Fibroblast of skin of left quadriceps (primary cell): ENCODE data around the gene SKI.
"Not testable (repeated sequence)": the region's sequence is repeated elsewhere in the genome, so short reads cannot be mapped to it uniquely, and the experiment has no call there.

Experiments used
- DNase-seq, 2 experiments: peaks; one replicate each; pipeline ENCODE4 v3.0.0-alpha.2; 2013; ENCODE audit warnings: low read depth in 2 of 2

SKI gene

DNA sequence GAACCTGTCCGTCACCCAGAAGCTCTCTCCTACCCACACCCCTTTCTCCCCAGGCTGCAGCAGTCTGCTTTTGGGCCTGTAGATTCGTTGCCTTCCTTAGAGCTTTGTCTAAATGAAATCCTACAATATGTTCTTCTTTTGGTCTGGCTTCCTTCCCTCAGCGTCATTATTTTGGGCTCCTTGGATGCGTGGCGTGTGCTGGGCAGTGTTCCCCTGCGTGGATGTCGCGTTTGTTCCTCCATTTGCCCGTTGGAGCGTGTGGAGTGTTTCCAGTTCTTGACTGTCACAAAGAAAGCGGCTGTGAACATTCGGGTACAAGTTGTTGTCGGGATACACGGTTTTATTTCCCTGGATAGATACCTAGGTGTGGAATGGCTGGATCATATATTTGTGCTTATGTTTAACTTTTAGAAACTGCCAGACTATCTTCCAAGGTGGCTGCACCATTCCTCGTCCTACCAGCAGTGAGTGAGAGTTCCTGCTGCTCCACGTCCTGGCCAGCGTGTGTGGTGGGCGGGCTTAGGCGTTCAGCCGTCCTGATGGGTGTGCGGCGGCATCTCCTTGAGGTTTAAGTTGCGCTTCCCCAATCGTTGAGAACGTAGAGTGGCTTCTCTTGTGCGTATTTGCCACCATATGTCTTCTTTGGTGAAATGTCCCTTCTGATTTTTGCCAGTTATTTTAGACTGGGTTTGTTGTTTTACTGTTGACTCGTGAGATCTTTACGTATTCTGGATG is 31.7 kb downstream of the SKI start:
- no peak for DNase-seq

- DNase-seq = not testable (repeated sequence)
These were observed 32.4 kb downstream of the SKI start for GRCh38 chr1:2260470-2260869.

DNA sequence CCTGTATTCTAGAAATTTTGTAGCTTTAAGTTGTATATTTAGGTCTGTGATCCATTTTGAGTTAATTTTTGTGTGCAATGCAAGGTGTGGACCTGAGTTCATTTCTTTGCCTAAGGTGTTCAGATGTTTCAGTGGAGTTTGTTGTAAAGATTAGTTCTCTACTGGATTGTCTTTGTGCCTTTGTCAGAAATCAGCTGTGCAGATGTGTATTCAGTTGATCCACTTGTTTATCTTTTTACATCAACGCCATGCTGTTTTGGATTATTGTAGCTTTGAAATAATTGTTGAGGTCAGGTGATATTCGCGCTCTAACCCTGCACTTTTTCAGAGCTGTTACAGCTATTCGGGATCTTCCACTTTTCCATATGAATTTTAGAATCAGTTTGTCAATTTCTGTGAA is 32.8 kb downstream of the SKI start:
- DNase-seq = no peak

DNA sequence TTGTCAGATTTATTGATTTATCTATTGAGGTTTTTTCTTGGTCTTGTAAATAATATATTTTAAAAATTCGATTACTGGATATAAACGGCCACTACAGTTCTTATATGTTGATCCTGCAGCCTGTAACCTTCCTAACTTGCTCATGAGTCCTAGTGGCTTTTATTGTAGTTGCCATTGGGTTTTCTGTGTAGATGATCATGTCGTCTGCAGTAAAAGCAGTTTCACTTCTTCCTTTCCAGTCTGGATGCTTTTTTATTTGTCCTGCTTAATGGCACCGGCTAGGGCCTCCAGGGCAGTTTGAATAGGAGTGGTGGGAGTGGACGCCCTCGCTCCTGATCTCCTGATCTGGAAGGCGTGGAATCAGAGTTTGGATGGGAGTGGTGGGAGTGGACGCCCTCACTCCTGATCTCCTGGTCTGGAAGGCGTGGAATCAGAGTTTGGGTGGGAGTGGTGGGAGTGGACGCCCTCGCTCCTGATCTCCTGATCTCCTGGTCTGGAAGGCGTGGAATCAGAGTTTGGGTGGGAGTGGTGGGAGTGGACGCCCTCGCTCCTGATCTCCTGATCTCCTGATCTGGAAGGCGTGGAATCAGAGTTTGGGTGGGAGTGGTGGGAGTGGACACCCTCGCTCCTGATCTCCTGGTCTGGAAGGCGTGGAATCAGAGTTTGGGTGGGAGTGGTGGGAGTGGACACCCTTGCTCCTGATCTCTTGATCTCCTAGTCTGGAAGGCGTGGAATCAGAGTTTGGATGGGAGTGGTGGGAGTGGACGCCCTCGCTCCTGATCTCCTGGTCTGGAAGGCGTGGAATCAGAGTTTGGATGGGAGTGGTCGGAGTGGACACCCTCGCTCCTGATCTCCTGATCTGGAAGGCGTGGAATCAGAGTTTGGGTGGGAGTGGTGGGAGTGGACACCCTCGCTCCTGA is 33.6 kb downstream of the SKI start:
- DNase-seq = not testable (repeated sequence)

DNA sequence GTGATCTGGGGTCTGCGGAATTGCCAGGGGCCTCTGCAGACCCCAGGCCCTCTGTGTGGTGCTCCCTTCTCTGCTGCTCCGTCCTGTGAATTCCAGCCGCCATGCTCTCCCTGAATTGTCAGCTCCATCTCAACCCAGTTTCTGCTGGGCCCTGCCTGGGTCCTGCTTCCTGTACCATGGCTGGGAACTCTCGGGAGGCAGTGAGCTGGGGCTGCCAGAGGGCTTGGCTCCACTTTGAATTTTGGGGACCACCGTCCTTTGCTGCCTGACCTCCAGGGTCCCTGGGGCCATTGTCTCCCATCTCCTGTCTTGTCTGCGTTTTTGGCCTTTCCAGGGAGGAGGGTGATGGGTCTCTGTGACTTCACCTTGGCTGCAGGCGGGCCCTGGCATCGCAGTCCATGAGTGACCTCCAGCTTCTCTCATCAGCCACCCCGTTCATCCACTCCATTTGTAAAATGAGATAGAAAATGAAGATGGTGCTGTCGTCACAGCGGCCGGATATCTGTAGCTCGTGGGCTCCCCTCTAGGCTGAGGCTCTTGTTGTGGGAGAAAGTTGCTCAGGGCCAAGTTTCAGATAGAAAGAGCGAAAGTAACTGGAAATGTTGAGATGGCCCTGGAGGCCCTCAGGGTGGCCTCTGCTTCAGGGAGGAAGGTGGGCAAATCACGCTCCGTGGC is 38.3 kb downstream of the SKI start:
- DNase-seq = no peak

- DNase-seq = no peak
These were observed 39.1 kb downstream of the SKI start for GRCh38 chr1:2267051-2267830.

- no peak for DNase-seq
These were observed 39.7 kb downstream of the SKI start for GRCh38 chr1:2267862-2268261.

DNA sequence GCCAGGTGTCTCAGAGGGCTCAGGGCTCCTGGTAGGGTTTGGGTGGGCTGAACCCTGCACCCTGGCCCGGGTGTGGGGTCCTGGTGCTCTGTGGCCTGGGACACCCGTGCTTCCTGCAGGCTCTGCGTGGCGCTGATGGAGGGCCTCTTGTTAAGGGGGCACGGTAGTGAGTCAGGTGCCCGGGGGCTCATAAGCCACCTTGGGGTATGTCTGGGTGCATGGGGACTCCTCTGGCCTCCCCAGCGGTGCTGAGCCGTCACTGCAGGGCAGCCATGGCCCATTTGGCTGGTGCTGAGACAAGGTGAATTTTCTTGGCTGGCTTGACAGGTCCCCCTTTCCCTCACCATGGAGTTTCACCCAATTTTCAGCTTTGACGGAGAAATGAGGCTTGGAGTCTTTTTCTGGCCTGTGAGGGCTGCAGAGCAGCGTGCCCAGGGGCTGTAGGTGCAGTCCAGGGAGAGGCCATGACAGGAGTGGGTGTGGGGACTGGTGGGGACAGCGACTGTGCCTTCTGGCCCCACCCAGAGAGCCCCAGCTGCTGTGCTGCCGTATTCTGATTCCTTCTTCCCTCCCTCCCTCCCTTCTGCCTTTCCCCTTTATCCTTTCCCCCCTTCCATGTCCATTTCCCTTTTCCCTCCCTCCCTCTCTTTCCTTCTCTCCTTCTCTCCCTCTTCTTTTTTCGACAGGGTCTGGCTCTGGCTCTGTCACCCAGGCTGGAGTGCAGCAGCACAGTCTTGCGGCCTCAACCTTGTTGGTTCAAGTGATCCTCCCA is 40.4 kb downstream of the SKI start:
- no peak for DNase-seq

- DNase-seq = no peak
These were observed 41.2 kb downstream of the SKI start for GRCh38 chr1:2269193-2269921.

DNA sequence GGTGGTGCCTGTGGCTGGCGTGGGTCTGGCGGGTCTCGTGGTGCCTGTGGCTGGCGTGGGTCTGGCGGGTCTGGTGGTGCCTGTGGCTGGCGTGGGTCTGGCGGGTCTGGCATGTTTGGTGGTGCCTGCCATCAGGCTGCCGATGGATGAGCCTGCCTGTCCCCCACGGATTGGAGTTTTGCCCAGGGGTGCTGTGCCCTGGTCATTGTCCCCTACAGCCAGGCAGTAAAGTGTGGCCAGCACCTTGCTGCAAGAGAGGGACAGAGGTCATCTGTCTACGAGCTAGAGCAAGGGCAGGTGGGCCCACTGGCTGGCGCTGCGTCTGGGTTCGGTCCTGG is 41.8 kb downstream of the SKI start:
- no peak for DNase-seq

GRCh38 chr1:2270260-2271100 is 42.4 kb downstream of the SKI start:
- DNase-seq = no peak

GRCh38 chr1:2271211-2271721 is 43.1 kb downstream of the SKI start:
- no peak for DNase-seq

DNA sequence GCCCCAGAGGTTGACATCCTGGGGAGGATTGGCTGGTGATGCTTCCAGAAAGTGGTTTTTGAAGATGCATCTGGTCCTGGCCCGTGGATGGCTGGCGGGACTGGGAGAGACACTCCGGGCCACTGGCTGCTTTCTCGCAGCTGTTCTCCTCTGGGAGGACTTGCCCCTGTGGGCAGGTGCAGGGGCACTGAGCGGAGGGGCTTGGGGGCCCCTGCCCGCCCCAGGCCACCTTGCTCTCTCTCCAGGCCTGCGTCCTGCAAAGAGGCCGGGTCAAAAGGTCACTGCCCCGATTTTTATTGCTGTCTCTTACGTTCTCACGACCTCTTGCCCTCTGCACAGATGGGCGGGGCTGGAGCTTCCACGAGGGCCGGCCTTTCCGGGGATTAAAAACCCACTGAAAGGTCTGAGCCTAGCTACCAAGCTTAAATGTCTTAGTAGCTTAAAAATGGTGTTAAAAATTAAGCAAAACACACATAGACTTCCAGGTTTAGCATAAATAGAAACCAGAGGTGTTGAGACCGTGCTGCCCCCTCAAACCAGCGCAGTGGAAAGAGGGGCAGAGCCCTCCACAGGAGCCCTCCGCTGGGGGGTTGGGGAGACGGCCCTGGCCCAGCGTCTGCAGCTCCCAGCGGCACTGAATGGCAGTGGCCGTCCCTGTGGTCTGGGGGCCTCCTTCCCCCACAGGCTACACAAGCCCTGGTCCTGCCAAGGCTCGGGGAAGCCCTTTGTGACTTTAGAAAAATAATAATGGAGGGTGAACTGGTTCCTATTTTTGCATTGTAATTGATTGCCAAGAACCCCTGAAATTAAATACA is 43.9 kb downstream of the SKI start:
- no peak for DNase-seq

GRCh38 chr1:2272686-2273400 is 44.7 kb downstream of the SKI start:
- no peak for DNase-seq

DNA sequence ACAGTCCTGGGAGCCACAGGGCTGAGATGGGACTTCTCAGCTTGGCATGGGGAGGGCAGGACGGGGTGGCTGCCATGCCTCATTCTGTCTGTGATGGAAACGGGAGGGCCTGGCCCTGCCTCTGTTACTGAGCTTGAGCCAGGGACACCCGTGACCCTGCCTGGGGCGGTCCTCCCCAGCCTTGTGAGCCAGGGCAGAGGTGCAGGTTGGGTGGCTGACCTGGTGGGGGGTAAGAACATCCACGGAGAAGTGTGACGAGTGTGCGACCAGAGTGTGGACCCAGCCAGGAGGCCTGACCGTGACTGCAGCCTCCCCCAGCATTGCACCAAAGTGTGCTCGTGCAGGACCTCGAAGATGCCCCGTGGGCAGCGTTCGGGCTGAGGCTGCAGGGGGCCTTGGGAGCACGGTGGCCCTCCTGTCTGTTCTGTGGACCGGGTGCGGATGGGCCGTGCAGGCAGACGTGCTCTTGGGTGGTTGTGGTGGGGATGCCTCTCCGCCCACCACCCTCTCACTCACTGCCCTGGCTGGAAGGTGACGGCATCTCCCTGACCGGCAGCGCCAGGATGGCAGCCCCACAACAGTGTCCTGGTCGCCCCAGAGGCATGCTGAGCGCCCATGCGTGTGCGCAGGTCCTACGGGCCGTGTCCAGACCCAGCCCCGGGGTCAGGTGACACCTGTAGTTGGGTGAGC is 45.4 kb downstream of the SKI start:
- DNase-seq = no peak

DNA sequence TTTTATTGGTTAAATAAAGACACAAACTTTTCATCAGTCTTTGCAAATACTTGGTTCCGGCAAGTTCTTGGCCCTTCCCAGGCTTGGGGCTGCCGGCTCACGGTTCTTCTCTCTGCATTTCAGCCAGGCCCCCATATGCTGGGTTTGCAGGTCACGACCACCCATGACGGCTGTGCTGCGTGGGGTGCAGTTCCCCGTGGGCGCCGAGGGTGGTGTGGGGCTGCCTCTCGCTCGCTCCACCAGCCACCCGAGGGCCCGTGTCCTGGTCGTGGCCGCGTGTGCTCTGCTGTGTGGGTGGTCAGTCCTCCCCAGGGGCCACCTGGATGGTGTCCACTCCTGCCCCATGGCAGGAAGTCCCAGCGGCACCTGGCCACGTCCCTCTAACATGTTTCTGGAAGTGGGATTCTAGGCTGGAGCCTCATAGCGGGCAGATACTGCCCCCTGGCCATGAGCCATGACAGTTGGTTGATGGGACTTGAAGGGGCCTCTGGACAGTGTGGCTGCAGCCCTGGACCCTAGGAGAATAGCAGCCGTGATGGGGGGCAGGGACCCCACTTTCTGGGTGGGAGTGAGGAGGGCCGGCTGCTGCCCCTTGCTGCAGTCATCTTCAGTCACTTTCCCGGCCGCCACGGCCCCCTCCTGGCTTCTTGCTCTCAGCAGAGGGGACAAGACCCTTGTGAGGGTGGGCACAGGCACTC is 46.3 kb downstream of the SKI start:
- DNase-seq = no peak
